Ureter (tissue), 1 donor: ENCODE results near the gene CYP8B1. TPM values are rescaled to one million over a fixed set of nuclear protein-coding genes. Genes with fewer than 3 reads are reported as not detected.
"Not testable (repeated sequence)": the region's sequence is repeated elsewhere in the genome, so short reads cannot be mapped to it uniquely, and the experiment has no call there.

ENCODE experiments used
- DNase-seq: peaks from one replicate; pipeline ENCODE4 v3.0.0-alpha.2; 2020; ENCODE audit warnings: low spot score
- total RNA-seq: library from RNA; stranded (reverse); gene quantifications from one replicate; pipeline ENCODE4 v1.2.4, GENCODE V29; 2023
- donor health status: DM: yes; HTN: yes; CAD: no.

Gene CYP8B1
- total RNA-seq, 1 donor from 2014 or later = not detected

DNA sequence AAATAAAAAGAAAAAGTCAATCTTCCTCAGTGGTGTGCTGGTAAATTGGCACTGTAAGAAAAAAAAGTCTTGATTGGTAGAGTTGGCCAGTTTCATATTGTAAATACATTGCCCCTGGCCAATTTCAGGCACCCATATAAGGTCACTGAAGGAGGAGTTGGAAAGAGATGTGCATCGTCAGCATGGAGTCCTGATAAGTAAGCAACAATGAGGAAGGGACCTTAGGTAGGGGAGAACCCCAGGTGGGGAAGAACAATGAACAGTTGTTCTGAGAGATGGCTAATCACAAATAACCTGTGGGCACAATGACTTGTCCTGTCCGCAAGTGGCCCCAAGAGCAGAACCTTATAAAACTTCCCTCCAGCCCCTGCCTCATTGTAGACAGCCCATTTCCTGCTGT, 8.6 kb upstream of the CYP8B1 start:
- no peak for DNase-seq

DNA sequence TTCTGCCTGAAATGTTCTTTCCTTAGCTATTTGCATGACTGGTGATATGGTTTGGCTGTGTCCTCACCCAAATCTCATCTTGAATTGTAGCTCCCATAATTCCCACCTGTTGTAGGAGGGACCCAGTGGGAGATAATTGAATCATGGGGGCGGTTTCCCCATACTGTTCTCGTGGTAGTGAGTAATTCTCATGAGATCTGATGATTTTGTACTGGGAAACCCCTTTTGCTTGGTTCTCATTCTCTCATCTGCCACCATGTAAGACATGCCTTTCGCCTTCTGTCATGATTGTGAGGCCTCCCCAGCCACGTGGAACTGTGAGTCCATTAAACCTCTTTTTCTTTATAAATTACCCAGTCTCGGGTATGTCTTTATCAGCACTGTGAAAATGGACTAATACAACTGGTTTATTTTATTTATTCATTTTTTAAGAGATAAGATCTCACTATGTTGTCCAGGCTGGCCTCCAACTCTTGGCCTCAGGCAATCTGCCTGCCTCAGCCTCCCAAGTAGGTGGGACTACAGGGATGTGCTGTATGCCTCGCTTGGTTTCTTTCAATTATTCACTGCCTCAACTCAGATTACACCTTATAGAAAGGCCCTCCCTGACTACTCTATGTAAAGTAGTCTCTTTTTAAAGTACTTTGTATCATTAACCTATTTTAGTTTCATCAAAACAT, 7.7 kb upstream of the CYP8B1 start:
- DNase-seq = not testable (repeated sequence)

DNA sequence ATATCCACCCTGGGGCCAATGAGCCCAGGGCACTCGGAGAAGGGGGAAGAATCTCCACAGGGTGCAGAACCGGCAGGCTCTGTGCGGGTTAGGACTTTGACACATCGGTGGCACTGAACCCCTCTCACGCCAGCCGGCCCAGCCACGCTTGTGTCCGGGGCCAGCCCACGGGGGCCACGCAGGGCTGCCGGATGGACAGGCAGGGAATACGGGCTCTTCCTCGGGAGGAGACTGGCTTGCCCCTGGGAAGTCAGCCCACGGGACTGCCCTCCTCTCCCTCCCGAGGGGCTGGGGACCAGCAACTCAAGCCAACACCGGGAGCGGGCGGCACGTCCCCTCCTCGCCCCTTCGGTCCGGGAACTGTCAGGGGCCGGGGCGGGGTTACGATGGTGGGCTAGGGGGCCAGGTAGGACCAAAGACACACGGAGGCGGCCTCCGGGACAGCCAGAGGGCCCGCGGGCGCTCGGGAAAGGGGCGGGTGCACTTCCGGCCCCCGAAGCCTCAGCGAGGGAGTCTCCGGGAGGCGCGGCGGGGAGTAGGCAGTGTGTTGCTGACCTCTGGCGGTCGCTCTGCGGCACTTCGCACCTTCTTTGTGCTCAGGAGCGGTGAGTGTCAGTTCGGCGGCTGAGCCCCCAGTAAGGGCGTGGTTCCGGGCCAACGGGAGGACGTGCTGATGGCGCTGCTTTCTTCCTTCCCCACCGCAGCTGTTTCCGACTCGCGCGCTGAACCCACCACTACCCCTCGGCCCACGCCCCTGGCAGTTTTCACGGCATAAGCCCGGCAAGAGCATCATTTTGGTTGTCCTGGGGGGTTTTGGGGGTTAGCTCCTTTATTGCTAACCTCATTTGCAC, 5.1 kb upstream of the CYP8B1 start:
- DNase-seq = peak; percentile 89

DNA sequence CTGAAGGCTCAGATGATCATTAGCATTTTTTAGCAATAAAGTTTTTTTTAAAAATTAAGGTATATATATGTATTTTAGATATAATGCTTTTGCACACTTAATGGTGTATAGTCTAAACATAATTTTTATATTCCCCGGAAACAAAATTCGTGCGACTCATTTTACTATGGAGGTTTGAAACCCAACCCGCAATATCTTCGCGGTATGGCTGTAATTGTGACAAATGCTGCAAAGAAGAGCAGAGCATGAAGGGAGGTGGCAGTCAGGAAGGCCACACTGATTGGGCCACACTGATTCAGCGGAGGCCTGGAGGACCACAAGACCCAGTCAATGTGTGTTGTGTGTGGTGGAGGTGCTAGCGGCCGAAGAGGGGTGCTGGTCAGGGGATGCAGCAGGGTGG, 4.5 kb upstream of the CYP8B1 start:
- no peak for DNase-seq

DNA sequence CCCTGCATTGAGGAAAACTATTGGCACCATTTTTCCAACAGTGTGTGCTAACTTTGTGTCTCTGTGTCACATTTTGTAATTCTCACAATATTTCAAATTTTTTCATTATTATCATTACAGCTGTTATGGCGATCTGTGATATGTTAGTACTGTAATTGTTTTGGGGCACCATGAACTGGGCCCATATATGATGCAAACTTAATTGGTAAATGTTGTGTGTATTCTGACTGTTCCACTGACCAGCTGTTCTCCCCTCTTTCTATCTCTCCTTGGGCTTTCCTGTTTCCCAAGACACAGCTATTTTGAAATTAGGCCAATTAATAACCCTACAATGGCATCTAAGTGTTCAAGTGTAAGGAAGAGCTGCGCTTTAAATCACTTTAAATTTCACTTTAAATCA, 2.2 kb upstream of the CYP8B1 start:
- no peak for DNase-seq

DNA sequence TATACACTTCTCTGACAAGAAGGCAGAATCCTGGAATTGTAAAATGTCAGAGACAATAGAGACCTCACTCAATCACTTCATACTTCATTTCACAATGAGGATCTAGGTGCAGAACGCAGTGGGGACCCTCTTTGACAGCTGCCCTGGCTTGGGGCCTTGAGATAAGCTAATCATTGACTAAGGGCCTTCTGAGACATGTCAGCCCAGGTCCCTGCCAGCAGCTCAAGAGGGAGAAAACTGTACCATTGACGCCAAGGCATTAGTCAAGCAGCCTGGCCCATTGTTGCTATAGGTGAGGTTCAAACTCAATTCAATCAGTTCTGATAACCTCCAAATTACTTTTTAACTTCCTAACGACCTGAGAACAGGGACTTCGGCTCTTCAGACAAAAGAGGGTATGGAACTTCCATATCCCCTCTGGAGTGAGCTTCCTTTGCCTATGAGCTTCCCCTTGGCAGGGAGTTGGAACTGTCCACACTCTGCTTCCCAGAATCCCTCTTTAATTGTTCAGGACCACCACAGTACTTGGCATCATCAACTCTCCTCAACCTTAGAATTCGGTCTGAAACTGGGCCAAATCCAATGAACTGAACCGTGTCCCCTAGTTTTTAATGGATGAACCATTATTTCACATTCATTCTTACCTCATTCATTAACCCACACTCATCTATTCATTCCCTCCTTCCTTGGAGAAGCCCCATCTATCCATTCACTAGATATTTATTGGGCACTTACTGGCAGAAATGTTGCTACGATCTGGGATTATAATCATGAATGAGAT, 1.5 kb upstream of the CYP8B1 start:
- DNase-seq = no peak

DNA sequence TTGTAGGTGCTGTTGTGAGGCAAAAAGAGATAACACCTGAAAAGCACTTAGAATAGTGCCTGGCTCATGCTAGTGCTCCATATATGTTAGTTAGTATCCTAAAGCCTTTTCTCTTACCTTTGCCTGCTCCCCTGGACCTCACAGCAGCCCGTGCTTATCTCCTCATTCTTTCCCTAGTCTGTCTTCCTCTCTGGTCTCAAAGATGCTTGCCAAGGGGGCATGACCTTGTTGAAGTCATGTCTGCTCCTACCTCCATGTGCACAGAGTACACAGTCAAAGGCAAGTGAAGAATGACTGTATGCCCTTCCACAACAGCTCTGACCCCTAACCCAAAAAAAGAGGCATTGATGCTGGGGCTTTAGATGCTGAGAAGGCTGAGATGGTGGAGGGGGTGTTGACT, 722 bp upstream of the CYP8B1 start:
- DNase-seq = no peak

DNA sequence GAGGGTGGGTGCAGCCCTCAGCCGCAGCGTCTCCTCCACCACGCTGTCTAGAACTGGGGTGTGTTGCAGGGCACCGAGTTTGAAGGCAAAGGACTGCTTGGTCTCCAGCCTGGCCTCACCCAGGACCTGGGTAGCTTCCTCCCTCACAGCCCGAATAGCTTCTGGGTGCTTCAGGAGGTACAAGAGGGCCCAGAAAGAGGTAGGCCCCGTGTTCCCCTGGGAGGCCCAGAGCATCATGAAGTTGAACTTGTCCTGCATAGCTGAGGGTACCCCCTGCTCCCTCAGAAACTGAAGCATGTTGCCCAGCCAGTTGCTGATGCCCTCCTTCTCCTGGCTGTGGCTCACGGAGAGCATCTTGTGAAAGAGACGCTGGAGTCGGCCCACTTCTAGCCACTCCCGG, 930 bp downstream of the CYP8B1 start:
- DNase-seq = no peak

DNA sequence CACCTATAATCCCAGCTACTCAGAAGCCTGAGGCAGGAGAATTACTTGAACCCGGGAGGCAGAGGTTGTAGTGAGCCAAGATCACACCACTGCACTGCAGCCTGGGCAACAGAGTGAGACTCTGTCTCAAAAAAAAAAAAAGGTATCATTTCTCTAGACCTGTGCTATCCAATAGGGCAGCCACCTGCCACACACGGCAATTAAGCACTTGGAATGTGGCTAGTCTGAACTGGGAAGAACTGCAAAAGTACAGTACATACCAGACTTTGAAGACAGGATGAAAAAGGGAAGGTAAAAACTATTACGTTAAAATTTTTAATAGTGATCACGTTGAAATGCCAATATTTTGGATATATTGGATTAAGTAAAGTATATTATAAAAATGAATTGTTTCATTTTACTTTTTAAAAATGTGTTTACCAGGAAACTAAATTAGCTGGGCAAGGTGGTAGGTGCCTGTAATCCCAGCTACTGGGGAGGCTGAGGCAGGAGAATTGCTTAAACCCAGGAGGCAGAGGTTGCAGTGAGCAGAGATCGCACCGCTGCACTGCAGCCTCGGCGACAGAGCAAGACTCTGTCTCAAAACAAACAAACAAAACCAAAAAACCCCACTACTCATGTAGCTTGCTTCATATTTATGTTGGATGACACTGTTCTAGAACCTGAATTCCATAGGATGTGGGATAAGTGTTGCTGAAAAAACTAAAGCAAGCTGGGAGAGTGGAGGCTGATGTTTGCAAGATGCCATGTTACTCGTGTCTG, 2.3 kb downstream of the CYP8B1 start:
- no peak for DNase-seq

DNA sequence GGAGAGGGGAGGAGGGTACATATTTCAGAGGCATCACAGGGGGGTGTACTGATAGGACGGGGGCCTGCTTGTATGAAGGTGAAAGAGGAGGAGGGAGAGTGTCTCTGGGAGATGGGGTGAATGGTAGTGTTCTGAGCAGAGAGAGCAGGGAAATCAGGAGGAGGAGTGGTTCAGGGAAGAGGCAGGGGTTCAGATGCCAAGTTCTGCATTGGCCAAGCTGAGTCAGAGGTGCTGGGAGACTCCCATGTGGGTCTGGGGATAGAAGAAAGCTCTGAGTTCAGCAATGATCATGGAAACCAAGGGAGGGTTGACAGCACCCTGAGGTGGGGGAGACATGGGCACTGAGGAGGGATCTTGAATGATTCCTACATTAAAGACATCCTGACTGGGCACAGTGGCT, 3.0 kb downstream of the CYP8B1 start:
- no peak for DNase-seq

DNA sequence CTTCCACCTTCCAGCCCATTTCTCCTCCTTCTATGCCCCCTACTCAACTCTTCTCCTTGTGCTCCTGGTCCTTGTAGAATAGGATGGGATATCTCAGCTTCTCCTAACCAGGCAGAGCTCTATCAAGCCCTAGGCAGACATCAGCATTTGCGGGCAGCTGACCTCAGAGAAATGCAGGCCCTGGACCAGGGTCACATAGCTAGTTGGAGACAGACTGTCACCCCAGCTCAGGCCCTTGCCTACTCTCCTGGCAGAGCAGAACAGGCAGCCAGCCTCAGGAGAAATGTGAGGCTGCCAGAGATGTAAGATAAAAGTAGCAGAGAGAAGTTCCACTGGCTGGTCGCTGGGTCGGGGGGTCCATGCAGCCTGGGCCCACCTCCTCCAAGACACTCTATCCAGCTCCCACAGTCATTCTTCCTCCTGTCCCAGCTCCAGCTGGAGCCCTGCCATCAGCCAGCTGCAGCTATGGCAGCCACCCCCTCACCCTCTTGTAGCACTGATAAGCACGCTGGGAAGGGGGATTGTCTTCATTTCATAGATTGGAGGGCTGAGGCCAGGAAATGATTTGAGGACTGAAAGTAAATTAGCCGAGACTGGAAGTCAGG, 4.0 kb downstream of the CYP8B1 start:
- no peak for DNase-seq

DNA sequence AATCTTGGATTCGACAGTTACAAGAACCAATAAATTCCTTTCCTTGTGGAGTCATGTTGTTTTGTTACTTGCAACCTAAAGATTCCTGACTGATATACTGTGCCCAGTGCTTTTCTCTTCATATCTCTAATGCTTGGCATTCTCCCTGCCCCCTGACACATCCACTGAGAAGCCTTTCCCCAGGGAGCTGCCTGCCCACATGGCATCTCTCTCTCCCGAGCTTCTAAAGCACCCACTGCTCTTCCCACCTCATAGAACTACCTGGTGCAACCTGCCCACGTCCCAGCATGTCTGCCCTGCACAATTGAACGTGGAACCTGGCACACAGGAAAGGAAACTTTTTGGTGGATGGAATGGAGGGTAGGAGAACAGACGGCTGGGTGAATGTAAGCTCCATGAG, 6.8 kb downstream of the CYP8B1 start:
- no peak for DNase-seq

DNA sequence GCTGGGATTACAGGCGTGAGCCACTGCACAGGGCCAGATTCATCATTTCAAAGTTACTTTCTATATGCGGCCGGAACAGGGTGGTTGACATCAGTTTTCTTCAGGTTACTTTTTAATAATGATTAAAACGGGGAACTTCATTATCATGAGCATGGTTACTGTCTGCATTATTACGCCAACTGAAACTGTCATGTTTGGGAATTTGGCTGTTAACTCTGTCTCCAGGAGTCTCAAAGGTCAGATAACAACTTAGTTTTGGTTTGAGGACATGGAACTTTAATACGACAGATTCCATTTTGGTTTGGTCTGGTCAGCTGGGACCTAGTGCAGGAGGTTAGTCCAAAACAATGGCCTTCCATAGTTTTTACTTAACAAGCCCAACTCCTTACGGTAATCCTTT, 8.5 kb downstream of the CYP8B1 start:
- DNase-seq = no peak

DNA sequence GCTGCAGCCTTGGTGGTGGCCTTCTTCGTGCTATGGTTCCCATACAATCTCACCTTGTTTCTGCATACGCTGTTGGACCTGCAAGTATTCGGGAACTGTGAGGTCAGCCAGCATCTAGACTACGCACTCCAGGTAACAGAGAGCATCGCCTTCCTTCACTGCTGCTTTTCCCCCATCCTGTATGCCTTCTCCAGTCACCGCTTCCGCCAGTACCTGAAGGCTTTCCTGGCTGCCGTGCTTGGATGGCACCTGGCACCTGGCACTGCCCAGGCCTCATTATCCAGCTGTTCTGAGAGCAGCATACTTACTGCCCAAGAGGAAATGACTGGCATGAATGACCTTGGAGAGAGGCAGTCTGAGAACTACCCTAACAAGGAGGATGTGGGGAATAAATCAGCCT, 10.4 kb downstream of the CYP8B1 start:
- no peak for DNase-seq

DNA sequence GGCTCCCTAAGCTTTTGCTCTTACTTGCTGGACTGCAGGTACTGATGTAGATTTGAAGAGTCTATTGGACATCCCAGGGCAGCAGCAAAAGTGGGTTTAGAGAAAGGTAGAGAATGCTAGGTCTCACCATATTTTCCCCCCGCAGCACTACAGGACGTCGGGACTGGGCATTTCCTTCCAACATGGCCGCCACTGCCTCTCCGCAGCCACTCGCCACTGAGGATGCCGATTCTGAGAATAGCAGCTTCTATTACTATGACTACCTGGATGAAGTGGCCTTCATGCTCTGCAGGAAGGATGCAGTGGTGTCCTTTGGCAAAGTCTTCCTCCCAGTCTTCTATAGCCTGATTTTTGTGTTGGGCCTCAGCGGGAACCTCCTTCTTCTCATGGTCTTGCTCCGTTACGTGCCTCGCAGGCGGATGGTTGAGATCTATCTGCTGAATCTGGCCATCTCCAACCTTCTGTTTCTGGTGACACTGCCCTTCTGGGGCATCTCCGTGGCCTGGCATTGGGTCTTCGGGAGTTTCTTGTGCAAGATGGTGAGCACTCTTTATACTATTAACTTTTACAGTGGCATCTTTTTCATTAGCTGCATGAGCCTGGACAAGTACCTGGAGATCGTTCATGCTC, 11.2 kb downstream of the CYP8B1 start:
- no peak for DNase-seq

DNA sequence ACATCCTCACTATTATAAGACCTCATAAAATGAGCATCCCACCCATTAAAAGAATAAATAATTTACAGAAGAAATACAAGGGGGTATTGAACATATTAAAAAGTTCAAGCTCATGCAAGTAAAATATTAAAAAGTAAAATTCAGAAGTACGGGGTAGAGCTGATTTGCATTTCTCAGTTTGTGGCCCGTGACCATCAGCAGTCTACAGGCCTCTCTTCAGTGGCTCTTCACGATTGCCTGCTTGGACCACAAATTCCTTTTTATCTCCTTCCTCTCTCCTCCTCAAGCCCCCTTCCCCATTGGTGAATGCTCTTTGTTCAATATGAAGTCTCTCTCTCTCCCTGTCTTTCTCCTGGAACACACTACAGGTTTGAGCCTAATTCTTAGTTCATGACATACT, 19.1 kb downstream of the CYP8B1 start:
- DNase-seq = no peak

DNA sequence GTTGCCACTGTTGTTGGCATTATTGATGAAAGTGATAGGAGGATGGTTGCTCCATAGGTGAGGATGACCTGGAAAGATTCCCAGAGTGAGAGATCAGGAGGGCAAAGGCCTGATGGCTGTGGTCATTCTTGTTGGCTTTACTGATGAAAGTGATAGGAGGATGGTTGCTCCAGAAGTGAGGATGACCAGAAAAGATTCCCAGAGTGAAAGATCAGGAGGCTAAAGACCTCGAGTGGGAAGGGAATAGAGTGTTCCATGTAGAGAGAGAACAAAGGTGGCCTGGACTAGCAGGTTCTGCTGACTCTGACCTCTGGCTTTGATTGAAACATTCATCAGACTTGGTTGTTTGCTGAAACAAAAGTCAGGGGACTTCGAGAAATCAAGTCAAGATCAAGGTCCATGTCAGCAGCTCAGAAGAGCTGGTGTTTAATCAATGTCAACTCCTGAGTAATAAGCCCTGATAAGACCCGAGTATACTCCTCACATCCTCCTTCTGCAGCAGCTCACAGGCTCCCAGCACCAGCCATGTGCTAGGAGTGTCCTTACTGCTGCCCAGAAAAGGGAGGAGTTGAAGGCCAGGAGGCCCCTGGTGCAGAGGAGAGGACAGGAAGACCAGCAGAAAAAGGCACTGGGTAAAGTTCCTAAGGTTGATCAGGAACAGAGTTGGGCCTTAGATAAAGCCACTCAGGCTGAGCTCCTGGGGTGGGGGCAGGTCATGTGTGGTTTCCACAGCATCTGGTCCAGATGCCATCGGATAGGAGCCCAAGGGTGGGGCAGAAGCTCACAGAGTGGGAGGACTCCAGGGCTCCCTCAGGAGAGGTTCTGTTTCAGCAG, 19.9 kb downstream of the CYP8B1 start:
- no peak for DNase-seq

DNA sequence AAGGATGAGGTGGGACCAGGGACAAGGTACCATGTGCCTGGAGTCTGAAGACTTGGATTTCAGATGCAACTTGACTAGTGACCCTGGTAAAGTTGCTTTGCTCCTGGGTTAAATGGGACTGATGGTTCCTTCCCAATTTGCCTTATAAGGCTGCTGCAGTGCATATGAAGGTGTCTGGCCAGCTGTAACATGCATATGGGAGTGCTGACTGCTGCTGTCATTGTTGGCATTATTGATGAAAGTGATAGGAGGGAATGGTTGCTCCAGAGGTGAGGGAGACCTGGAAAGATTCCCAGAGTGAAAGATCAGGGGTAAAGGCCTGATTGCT, 20.5 kb downstream of the CYP8B1 start:
- DNase-seq = no peak

DNA sequence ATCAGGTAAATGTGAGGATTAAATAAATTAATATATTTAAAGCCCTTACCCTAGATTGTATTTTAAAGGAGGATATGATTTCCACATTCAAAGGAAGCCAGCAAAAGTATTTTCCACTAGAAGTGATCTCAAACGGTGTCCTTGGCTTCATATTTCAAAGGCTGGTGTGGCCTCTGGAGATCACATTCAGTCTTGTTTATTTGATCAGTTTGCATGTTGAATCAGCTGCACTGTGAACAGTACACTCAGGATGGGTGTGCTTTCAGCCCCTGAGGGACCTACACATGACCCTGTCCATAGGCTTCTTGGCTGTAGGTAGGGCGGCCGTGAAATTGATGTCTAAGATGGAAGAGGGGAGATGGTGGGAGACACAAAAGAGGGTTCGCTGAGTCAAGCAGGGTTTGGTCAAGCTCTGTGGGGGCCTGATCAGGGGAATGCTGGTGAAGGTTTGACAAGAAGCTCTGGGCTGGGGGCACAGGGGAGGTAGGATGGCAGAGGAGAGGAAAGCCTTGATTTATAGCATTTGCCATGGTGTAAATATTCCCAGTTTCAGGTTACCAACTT, 21.9 kb downstream of the CYP8B1 start:
- no peak for DNase-seq

DNA sequence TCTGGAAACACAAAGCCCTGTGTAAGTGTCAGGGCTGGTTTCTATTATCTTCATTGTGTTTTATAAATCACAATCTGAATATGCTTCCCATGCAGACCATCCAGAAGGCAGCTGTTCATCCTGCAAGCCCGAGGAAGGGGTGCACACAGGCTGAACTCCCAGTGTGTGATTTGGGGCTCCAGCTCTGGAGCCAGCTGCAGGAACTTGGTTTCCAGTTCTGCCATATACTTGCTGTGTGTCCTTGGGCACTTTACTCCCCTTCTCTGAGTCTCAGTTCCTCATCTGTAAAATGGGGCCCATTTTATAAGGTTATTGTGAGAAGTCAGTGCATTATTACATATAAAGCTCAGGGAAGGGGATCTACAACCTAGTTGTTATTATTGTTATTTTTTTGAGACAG, 22.6 kb downstream of the CYP8B1 start:
- DNase-seq = no peak
